Measurements from ENCODE around the gene BAZ1A.
A peak's percentile ranks its signal among the peaks of the same experiment; 100 is the strongest.

- TF ChIP-seq POLR2A (IDR thresholded peaks at IDR 0.05) (no peak), CTCF (IDR thresholded peaks at IDR 0.05) (peak in 2 of 4 experiments; percentile 4 to 6), POLR2AphosphoS5 (IDR thresholded peaks at IDR 0.05) (no peak)
These were observed 652 bp downstream of the BAZ1A start for GRCh38 chr14:34874386-34875030.

All from prostate gland (tissue), 2 donors.